Measurements from ENCODE around the gene ADAMTS2. TPM values are rescaled to one million over a fixed set of nuclear protein-coding genes. Genes with fewer than 3 reads are reported as not detected.
A peak's percentile ranks its signal among the peaks of the same experiment; 100 is the strongest.

ADAMTS2 gene
- total and polyA plus RNA-seq, 7 experiments from 2014 or later = not detected

GRCh38 chr5:179362355-179362754 is 17.1 kb upstream of the ADAMTS2 start:
- peaks cover 0 to 12% (median 0%) of the 10 kb centered on the region in 11 donors for H3K9me3 Mint-ChIP-seq

GRCh38 chr5:179361037-179361603 is 15.9 kb upstream of the ADAMTS2 start:
- POLR2A ChIA-PET = no interaction called here
- DNase-seq = no peak
- Histone ChIP-seq H3K4me3 (ENCODE audit: low read length) (no peak overlapping the region), H3K4me1 (ENCODE audit: control insufficient read depth in 2 of 2, insufficient read depth in 2 of 2, low read length in 2 of 2) (no peaks in the 10 kb centered on the region), H3K9me3 (ENCODE audit: control insufficient read depth in 2 of 3, low read length in 3 of 3) (no peaks in the 10 kb centered on the region), H3K27ac (ENCODE audit: low read depth, low read length) (no peak overlapping the region), H3K27me3 (ENCODE audit: control insufficient read depth in 2 of 2, insufficient read depth in 2 of 2, low read length in 2 of 2) (no peaks in the 10 kb centered on the region), H3K36me3 (ENCODE audit: control insufficient read depth in 2 of 3, insufficient read depth in 3 of 3, low read length in 3 of 3) (no peaks in the 10 kb centered on the region)
- Mint-ChIP-seq H3K9me3 (peaks cover 0 to 12% (median 0%) of the 10 kb centered on the region in 11 donors), H3K4me1 (no peaks in the 10 kb centered on the region), H3K4me3 (no peak overlapping the region), H3K36me3 (peaks cover 0 to 3% (median 0%) of the 10 kb centered on the region in 5 donors), H3K27ac (no peak overlapping the region), H3K27me3 (peaks cover 0 to 9% (median 6%) of the 10 kb centered on the region in 5 donors)
- ATAC-seq = no peak
- intact Hi-C loops (cut with micrococcal nuclease) = no loop called here
- CTCF ChIA-PET = no interaction called here

More at GRCh38 chr5:179362355-179362754, 17.1 kb upstream of the ADAMTS2 start:
- peaks cover 0 to 9% (median 6%) of the 10 kb centered on the region in 5 donors for H3K27me3 Mint-ChIP-seq
- DNase-seq (no peak), ATAC-seq (no peak)
- ChIA-PET POLR2A (no interaction called here), CTCF (no interaction called here)
- Histone ChIP-seq H3K4me1 (ENCODE audit: control insufficient read depth in 2 of 2, insufficient read depth in 2 of 2, low read length in 2 of 2) (no peaks in the 10 kb centered on the region), H3K4me3 (ENCODE audit: low read length) (no peak overlapping the region), H3K27ac (ENCODE audit: low read depth, low read length) (no peak overlapping the region), H3K9me3 (ENCODE audit: control insufficient read depth in 2 of 3, low read length in 3 of 3) (no peaks in the 10 kb centered on the region), H3K27me3 (ENCODE audit: control insufficient read depth in 2 of 2, insufficient read depth in 2 of 2, low read length in 2 of 2) (no peaks in the 10 kb centered on the region), H3K36me3 (ENCODE audit: control insufficient read depth in 2 of 3, insufficient read depth in 3 of 3, low read length in 3 of 3) (no peaks in the 10 kb centered on the region)
- H3K4me1 Mint-ChIP-seq = no peaks in the 10 kb centered on the region
- no peak overlapping the region for H3K4me3 Mint-ChIP-seq
- H3K27ac Mint-ChIP-seq = no peak overlapping the region
- H3K36me3 Mint-ChIP-seq = peaks cover 0 to 3% (median 0%) of the 10 kb centered on the region in 5 donors
- intact Hi-C loops (cut with micrococcal nuclease) = no loop called here

- Mint-ChIP-seq H3K9me3 (peaks cover 0 to 11% (median 0%) of the 10 kb centered on the region in 11 donors), H3K36me3 (peaks cover 0 to under 1% (median 0%) of the 10 kb centered on the region in 5 donors), H3K4me1 (no peaks in the 10 kb centered on the region), H3K27me3 (peaks cover 0 to 8% (median 6%) of the 10 kb centered on the region in 5 donors), H3K4me3 (no peak overlapping the region), H3K27ac (no peak overlapping the region)
- ATAC-seq = no peak
- intact Hi-C loops (cut with micrococcal nuclease) = no loop called here
- CTCF ChIA-PET = no interaction called here
- no peaks in the 10 kb centered on the region for H3K36me3 ChIP-seq (ENCODE audit: control insufficient read depth in 2 of 3, insufficient read depth in 3 of 3, low read length in 3 of 3)
- no peaks in the 10 kb centered on the region for H3K27me3 ChIP-seq (ENCODE audit: control insufficient read depth in 2 of 2, insufficient read depth in 2 of 2, low read length in 2 of 2)
- no peaks in the 10 kb centered on the region for H3K4me1 ChIP-seq (ENCODE audit: control insufficient read depth in 2 of 2, insufficient read depth in 2 of 2, low read length in 2 of 2)
- H3K4me3 ChIP-seq (ENCODE audit: low read length) = no peak overlapping the region
- no peaks in the 10 kb centered on the region for H3K9me3 ChIP-seq (ENCODE audit: control insufficient read depth in 2 of 3, low read length in 3 of 3)
- no peak for DNase-seq
- no peak overlapping the region for H3K27ac ChIP-seq (ENCODE audit: low read depth, low read length)
- POLR2A ChIA-PET = no interaction called here
Observed at GRCh38 chr5:179357031-179357430, 11.8 kb upstream of the ADAMTS2 start.

- Mint-ChIP-seq H3K4me1 (no peaks in the 10 kb centered on the region), H3K36me3 (no peaks in the 10 kb centered on the region), H3K9me3 (peaks cover 0 to 8% (median 0%) of the 10 kb centered on the region in 11 donors), H3K27me3 (peaks cover 0 to 11% (median 6%) of the 10 kb centered on the region in 5 donors), H3K27ac (peak overlapping the region in 1 of 9 donors; percentile 41), H3K4me3 (no peak overlapping the region)
- H3K4me3 ChIP-seq (ENCODE audit: low read length) = no peak overlapping the region
- no peaks in the 10 kb centered on the region for H3K4me1 ChIP-seq (ENCODE audit: control insufficient read depth in 2 of 2, insufficient read depth in 2 of 2, low read length in 2 of 2)
- ATAC-seq = no peak
- no peaks in the 10 kb centered on the region for H3K27me3 ChIP-seq (ENCODE audit: control insufficient read depth in 2 of 2, insufficient read depth in 2 of 2, low read length in 2 of 2)
- POLR2A ChIA-PET = no interaction called here
- CTCF ChIA-PET = no interaction called here
- no peak for DNase-seq
- intact Hi-C loops (cut with micrococcal nuclease) = no loop called here
- no peaks in the 10 kb centered on the region for H3K36me3 ChIP-seq (ENCODE audit: control insufficient read depth in 2 of 3, insufficient read depth in 3 of 3, low read length in 3 of 3)
- H3K27ac ChIP-seq (ENCODE audit: low read depth, low read length) = no peak overlapping the region
- H3K9me3 ChIP-seq (ENCODE audit: control insufficient read depth in 2 of 3, low read length in 3 of 3) = no peaks in the 10 kb centered on the region
Observed at GRCh38 chr5:179355976-179356974, 11.0 kb upstream of the ADAMTS2 start.

GRCh38 chr5:179354305-179354882 is 9.1 kb upstream of the ADAMTS2 start:
- ATAC-seq (no peak), DNase-seq (no peak)
- H3K4me1 ChIP-seq (ENCODE audit: control insufficient read depth in 2 of 2, insufficient read depth in 2 of 2, low read length in 2 of 2) = no peaks in the 10 kb centered on the region
- ChIA-PET POLR2A (no interaction called here), CTCF (no interaction called here)
- no peak overlapping the region for H3K4me3 Mint-ChIP-seq
- H3K27me3 ChIP-seq (ENCODE audit: control insufficient read depth in 2 of 2, insufficient read depth in 2 of 2, low read length in 2 of 2) = no peaks in the 10 kb centered on the region
- peaks cover 0 to 6% (median 0%) of the 10 kb centered on the region in 11 donors for H3K9me3 Mint-ChIP-seq
- H3K27ac ChIP-seq (ENCODE audit: low read depth, low read length) = no peak overlapping the region
- intact Hi-C loops (cut with micrococcal nuclease) = no loop called here
- no peak overlapping the region for H3K4me3 ChIP-seq (ENCODE audit: low read length)
- no peak overlapping the region for H3K27ac Mint-ChIP-seq
- H3K36me3 Mint-ChIP-seq = no peaks in the 10 kb centered on the region
- no peaks in the 10 kb centered on the region for H3K36me3 ChIP-seq (ENCODE audit: control insufficient read depth in 2 of 3, insufficient read depth in 3 of 3, low read length in 3 of 3)
- no peaks in the 10 kb centered on the region for H3K4me1 Mint-ChIP-seq
- no peaks in the 10 kb centered on the region for H3K9me3 ChIP-seq (ENCODE audit: control insufficient read depth in 2 of 3, low read length in 3 of 3)
- peaks cover 0 to 21% (median 10%) of the 10 kb centered on the region in 5 donors for H3K27me3 Mint-ChIP-seq

GRCh38 chr5:179348843-179349242 is 3.6 kb upstream of the ADAMTS2 start:
- Mint-ChIP-seq H3K9me3 (peaks cover 0 to 2% (median 0%) of the 10 kb centered on the region in 11 donors), H3K4me3 (no peak overlapping the region), H3K27me3 (peaks cover 22 to 58% (median 39%) of the 10 kb centered on the region in 5 donors), H3K4me1 (peaks cover 0 to 10% (median 4%) of the 10 kb centered on the region in 7 donors), H3K36me3 (peaks cover 0 to 3% (median 0%) of the 10 kb centered on the region in 5 donors), H3K27ac (no peak overlapping the region)
- H3K36me3 ChIP-seq (ENCODE audit: control insufficient read depth in 2 of 3, insufficient read depth in 3 of 3, low read length in 3 of 3) = no peaks in the 10 kb centered on the region
- ATAC-seq (no peak), DNase-seq (no peak)
- ChIA-PET CTCF (interaction anchor here (0.6 kb wide), 1 partner anchor 144 kb away, joined by 3 read pairs; no protein-coding TSS in a partner anchor), POLR2A (no interaction called here)
- H3K4me1 ChIP-seq (ENCODE audit: control insufficient read depth in 2 of 2, insufficient read depth in 2 of 2, low read length in 2 of 2) = no peaks in the 10 kb centered on the region
- no peak overlapping the region for H3K4me3 ChIP-seq (ENCODE audit: low read length)
- no peaks in the 10 kb centered on the region for H3K9me3 ChIP-seq (ENCODE audit: control insufficient read depth in 2 of 3, low read length in 3 of 3)
- H3K27ac ChIP-seq (ENCODE audit: low read depth, low read length) = no peak overlapping the region
- intact Hi-C loops (cut with micrococcal nuclease) = no loop called here
- H3K27me3 ChIP-seq (ENCODE audit: control insufficient read depth in 2 of 2, insufficient read depth in 2 of 2, low read length in 2 of 2) = no peaks in the 10 kb centered on the region

Data from naive thymus-derived CD4-positive, alpha-beta T cell (primary cell).